Suprapubic skin (tissue), 3 donors: ENCODE data around the gene PLA2G10.
"Not testable (repeated sequence)": the region's sequence is repeated elsewhere in the genome, so short reads cannot be mapped to it uniquely, and the experiment has no call there.

Experiments
- CTCF ChIP-seq, 2 donors: fragments of 200-600 bp in 1 of 2; fragments of 450-650 bp in 1 of 2; sonication (generic) in 1 of 2; IDR thresholded peaks; one replicate each; pipeline ENCODE4 v1.5.1; 2016 to 2019; ENCODE audit warnings: antibody characterized with exemption in 2 of 2, mild to moderate bottlenecking in 1 of 2, moderate library complexity in 1 of 2
- POLR2AphosphoS5 ChIP-seq, 3 donors: sonication (generic); formaldehyde crosslinking; IDR thresholded peaks; one replicate each; pipeline ENCODE4 v1.6.1; 2017; ENCODE audit warnings: antibody characterized with exemption in 3 of 3

- TF ChIP-seq CTCF (IDR thresholded peaks at IDR 0.05), result not testable (repeated sequence)
- TF ChIP-seq POLR2AphosphoS5 (IDR thresholded peaks at IDR 0.05), result peak in 1 of 3 donors; percentile 41
Observed at GRCh38 chr16:14636179-14636950, 57.7 kb downstream of the PLA2G10 start.
